ENCODE data around the gene PIEZO2.

- no peak for TF ChIP-seq CTCF (IDR thresholded peaks at IDR 0.05)
- no peak for TF ChIP-seq POLR2AphosphoS5 (IDR thresholded peaks at IDR 0.05)
Observed at GRCh38 chr18:11145413-11146191, 3.8 kb downstream of the PIEZO2 start.
